GM23338 (cell line): ENCODE data around the gene OPALIN. TPM values are rescaled to one million over a fixed set of nuclear protein-coding genes. Genes with fewer than 3 reads are reported as not detected.

Source experiments
- EZH2 ChIP-seq: fragments of 200-600 bp; sonication (generic); IDR thresholded peaks from one replicate; pipeline ENCODE4 v1.8.0; 2017; ENCODE audit warnings: antibody characterized with exemption, mild to moderate bottlenecking, low read depth; ENCODE audit not compliant: unreplicated experiment
- EZH2phosphoT487 ChIP-seq: fragments of 200-600 bp; sonication (generic); IDR thresholded peaks from one replicate; pipeline ENCODE4 v1.8.1; 2018; ENCODE audit warnings: antibody characterized with exemption; ENCODE audit not compliant: unreplicated experiment
- JUNB ChIP-seq: IDR thresholded peaks from one replicate; pipeline ENCODE4 v1.6.1; 2016; ENCODE audit warnings: antibody characterized with exemption; ENCODE audit not compliant: unreplicated experiment
- NANOG ChIP-seq: IDR thresholded peaks from 2 replicates; pipeline ENCODE4 v1.6.1; 2016; ENCODE audit warnings: antibody characterized with exemption, borderline replicate concordance
- POLR2AphosphoS5 ChIP-seq: IDR thresholded peaks from 2 replicates; pipeline ENCODE4 v1.6.1; 2016; ENCODE audit warnings: antibody characterized with exemption, low read depth
- STAT1 ChIP-seq: IDR thresholded peaks from one replicate; pipeline ENCODE4 v1.6.1; 2016; ENCODE audit warnings: antibody characterized with exemption; ENCODE audit not compliant: unreplicated experiment
- ZNF114 ChIP-seq: fragments of 250-450 bp; sonication (Bioruptor Pico); IDR thresholded peaks from 2 replicates; pipeline ENCODE4 v1.5.0; 2020; ENCODE audit warnings: mild to moderate bottlenecking, moderate library complexity
- ZNF331 ChIP-seq: fragments of 250-450 bp; sonication (Bioruptor Pico); IDR thresholded peaks from 2 replicates; pipeline ENCODE4 v1.5.0; 2020; ENCODE audit warnings: low read depth, mild to moderate bottlenecking, moderate library complexity
- polyA plus RNA-seq: library from polyadenylated mRNA; unstranded; fragments of >200 nt; fragmentation: Nextera tagmentation; extraction: Ambion mirVana; gene quantifications from 2 replicates; pipeline ENCODE4 v1.2.1, GENCODE V29; 2016
- total RNA-seq: library from RNA; depleted of rRNA; stranded (reverse); fragments of >200 nt; shearing (Covaris generic); gene quantifications from 2 replicates; pipeline ENCODE4 v1.2.3, GENCODE V29; 2014
- TF ChIP-seq, protein P1 (sequence below): fragments of 250-450 bp; sonication (Bioruptor Pico); IDR thresholded peaks from 2 replicates; pipeline ENCODE4 v1.5.0; 2020; ENCODE audit warnings: mild to moderate bottlenecking, moderate library complexity
- TF ChIP-seq, protein P2 (sequence below), 2 experiments: fragments of 200-600 bp in 1 of 2; sonication (generic) in 1 of 2; conservative IDR thresholded peaks; 2 replicates each; pipeline versions ENCODE4 v1.5.1 to v1.6.1; 2016 to 2017; ENCODE audit warnings: antibody characterized with exemption in 2 of 2, low read depth in 2 of 2, mild to moderate bottlenecking in 2 of 2, moderate library complexity in 1 of 2

OPALIN gene
- total and polyA plus RNA-seq, 2 experiments from 2014 or later: not detected

DNA sequence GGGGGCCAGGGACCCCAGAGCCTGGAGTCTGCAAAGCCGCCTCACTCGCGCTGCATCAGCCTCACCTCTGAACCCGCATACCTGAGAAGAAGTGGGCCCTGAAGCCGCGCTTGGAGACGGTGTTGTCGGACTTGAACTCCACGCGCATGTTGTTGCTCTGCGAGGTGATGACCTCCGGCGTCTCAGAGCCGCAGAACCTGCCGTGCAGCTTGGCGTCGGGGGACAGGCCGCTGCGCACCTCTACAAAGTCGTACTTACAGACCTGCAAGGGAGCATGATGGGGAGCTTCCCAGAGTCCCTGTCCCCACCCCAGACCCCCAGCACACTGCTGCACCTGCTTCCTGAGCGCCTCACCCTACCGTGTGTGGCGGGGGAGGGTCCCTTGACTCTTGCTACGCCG is 25.7 kb upstream of the OPALIN start (continued):
- TF ChIP-seq, protein P1, sequence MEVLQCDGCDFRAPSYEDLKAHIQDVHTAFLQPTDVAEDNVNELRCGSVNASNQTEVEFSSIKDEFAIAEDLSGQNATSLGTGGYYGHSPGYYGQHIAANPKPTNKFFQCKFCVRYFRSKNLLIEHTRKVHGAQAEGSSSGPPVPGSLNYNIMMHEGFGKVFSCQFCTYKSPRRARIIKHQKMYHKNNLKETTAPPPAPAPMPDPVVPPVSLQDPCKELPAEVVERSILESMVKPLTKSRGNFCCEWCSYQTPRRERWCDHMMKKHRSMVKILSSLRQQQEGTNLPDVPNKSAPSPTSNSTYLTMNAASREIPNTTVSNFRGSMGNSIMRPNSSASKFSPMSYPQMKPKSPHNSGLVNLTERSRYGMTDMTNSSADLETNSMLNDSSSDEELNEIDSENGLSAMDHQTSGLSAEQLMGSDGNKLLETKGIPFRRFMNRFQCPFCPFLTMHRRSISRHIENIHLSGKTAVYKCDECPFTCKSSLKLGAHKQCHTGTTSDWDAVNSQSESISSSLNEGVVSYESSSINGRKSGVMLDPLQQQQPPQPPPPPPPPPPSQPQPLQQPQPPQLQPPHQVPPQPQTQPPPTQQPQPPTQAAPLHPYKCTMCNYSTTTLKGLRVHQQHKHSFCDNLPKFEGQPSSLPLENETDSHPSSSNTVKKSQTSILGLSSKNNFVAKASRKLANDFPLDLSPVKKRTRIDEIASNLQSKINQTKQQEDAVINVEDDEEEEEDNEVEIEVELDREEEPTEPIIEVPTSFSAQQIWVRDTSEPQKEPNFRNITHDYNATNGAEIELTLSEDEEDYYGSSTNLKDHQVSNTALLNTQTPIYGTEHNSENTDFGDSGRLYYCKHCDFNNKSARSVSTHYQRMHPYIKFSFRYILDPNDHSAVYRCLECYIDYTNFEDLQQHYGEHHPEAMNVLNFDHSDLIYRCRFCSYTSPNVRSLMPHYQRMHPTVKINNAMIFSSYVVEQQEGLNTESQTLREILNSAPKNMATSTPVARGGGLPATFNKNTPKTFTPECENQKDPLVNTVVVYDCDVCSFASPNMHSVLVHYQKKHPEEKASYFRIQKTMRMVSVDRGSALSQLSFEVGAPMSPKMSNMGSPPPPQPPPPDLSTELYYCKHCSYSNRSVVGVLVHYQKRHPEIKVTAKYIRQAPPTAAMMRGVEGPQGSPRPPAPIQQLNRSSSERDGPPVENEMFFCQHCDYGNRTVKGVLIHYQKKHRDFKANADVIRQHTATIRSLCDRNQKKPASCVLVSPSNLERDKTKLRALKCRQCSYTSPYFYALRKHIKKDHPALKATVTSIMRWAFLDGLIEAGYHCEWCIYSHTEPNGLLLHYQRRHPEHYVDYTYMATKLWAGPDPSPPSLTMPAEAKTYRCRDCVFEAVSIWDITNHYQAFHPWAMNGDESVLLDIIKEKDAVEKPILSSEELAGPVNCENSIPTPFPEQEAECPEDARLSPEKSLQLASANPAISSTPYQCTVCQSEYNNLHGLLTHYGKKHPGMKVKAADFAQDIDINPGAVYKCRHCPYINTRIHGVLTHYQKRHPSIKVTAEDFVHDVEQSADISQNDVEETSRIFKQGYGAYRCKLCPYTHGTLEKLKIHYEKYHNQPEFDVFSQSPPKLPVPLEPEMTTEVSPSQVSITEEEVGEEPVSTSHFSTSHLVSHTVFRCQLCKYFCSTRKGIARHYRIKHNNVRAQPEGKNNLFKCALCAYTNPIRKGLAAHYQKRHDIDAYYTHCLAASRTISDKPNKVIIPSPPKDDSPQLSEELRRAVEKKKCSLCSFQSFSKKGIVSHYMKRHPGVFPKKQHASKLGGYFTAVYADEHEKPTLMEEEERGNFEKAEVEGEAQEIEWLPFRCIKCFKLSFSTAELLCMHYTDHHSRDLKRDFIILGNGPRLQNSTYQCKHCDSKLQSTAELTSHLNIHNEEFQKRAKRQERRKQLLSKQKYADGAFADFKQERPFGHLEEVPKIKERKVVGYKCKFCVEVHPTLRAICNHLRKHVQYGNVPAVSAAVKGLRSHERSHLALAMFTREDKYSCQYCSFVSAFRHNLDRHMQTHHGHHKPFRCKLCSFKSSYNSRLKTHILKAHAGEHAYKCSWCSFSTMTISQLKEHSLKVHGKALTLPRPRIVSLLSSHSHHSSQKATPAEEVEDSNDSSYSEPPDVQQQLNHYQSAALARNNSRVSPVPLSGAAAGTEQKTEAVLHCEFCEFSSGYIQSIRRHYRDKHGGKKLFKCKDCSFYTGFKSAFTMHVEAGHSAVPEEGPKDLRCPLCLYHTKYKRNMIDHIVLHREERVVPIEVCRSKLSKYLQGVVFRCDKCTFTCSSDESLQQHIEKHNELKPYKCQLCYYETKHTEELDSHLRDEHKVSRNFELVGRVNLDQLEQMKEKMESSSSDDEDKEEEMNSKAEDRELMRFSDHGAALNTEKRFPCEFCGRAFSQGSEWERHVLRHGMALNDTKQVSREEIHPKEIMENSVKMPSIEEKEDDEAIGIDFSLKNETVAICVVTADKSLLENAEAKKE (CRISPR knock-in tag): no peak
- TF ChIP-seq ZNF331: no peak
- no peak for TF ChIP-seq ZNF114 (CRISPR knock-in tag)
- TF ChIP-seq EZH2: no peak
- no peak for TF ChIP-seq STAT1
- TF ChIP-seq, protein P2, sequence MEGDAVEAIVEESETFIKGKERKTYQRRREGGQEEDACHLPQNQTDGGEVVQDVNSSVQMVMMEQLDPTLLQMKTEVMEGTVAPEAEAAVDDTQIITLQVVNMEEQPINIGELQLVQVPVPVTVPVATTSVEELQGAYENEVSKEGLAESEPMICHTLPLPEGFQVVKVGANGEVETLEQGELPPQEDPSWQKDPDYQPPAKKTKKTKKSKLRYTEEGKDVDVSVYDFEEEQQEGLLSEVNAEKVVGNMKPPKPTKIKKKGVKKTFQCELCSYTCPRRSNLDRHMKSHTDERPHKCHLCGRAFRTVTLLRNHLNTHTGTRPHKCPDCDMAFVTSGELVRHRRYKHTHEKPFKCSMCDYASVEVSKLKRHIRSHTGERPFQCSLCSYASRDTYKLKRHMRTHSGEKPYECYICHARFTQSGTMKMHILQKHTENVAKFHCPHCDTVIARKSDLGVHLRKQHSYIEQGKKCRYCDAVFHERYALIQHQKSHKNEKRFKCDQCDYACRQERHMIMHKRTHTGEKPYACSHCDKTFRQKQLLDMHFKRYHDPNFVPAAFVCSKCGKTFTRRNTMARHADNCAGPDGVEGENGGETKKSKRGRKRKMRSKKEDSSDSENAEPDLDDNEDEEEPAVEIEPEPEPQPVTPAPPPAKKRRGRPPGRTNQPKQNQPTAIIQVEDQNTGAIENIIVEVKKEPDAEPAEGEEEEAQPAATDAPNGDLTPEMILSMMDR (conservative IDR thresholded peaks at IDR 0.05; ENCODE audit: low read depth in 2 of 2): no peak
- TF ChIP-seq NANOG: no peak
- TF ChIP-seq POLR2AphosphoS5: no peak
- TF ChIP-seq EZH2phosphoT487: no peak
- no peak for TF ChIP-seq JUNB
